Activated T-helper 1 cell treated with Interleukin-2 at 50 U/mL for 16 hours (primary cell): ENCODE measurements around the gene SORBS1.

Source experiments
- DNase-seq: peaks from one replicate; pipeline ENCODE4 v3.0.0-alpha.2; 2020; ENCODE audit warnings: low read depth

Gene SORBS1

GRCh38 chr10:95435548-95436279 is 125.5 kb downstream of the SORBS1 start:
- DNase-seq: no peak

- DNase-seq: no peak
Measured at GRCh38 chr10:95434583-95434982, 126.6 kb downstream of the SORBS1 start.

- no peak for DNase-seq
Measured at GRCh38 chr10:95431900-95432342, 129.2 kb downstream of the SORBS1 start.

GRCh38 chr10:95430231-95430951 is 130.8 kb downstream of the SORBS1 start:
- DNase-seq: peak; percentile 8

GRCh38 chr10:95429639-95430038 is 131.5 kb downstream of the SORBS1 start:
- no peak for DNase-seq

- DNase-seq: no peak
Measured at GRCh38 chr10:95428701-95429100, 132.5 kb downstream of the SORBS1 start.

GRCh38 chr10:95426482-95426881 is 134.7 kb downstream of the SORBS1 start:
- DNase-seq: no peak

GRCh38 chr10:95425592-95426465 is 135.3 kb downstream of the SORBS1 start:
- DNase-seq: no peak

GRCh38 chr10:95423164-95424005 is 137.8 kb downstream of the SORBS1 start:
- no peak for DNase-seq

- no peak for DNase-seq
Measured at GRCh38 chr10:95422233-95422632, 138.9 kb downstream of the SORBS1 start.

- no peak for DNase-seq
Measured at GRCh38 chr10:95421782-95422181, 139.4 kb downstream of the SORBS1 start.

- no peak for DNase-seq
Measured at GRCh38 chr10:95419399-95419798, 141.8 kb downstream of the SORBS1 start.

GRCh38 chr10:95416973-95417372 is 144.2 kb downstream of the SORBS1 start:
- DNase-seq: no peak

- DNase-seq: no peak
Measured at GRCh38 chr10:95416270-95416669, 144.9 kb downstream of the SORBS1 start.

GRCh38 chr10:95415621-95416031 is 145.5 kb downstream of the SORBS1 start:
- no peak for DNase-seq

- DNase-seq: no peak
Measured at GRCh38 chr10:95414844-95415485, 146.2 kb downstream of the SORBS1 start.

GRCh38 chr10:95414016-95414830 is 146.9 kb downstream of the SORBS1 start:
- DNase-seq: no peak

- no peak for DNase-seq
Measured at GRCh38 chr10:95413588-95413987, 147.6 kb downstream of the SORBS1 start.

GRCh38 chr10:95411635-95412034 is 149.5 kb downstream of the SORBS1 start:
- no peak for DNase-seq
